Gastroesophageal sphincter (tissue), 3 donors: ENCODE data around the gene STPG4.

Source experiments
- CTCF ChIP-seq, 4 experiments: fragments of 200-600 bp in 2 of 4; fragments of 450-650 bp in 2 of 4; sonication (generic) in 1 of 4; IDR thresholded peaks; one replicate each; pipeline ENCODE4 v1.5.1; 2017 to 2019; ENCODE audit warnings: antibody characterized with exemption in 4 of 4, mild to moderate bottlenecking in 2 of 4, moderate library complexity in 2 of 4
- POLR2A ChIP-seq, 2 donors: fragments of 450-650 bp; IDR thresholded peaks; one replicate each; pipeline ENCODE4 v1.6.1; 2017; ENCODE audit warnings: antibody characterized with exemption in 2 of 2, mild to moderate bottlenecking in 2 of 2, moderate library complexity in 1 of 2
- POLR2AphosphoS5 ChIP-seq: sonication (generic); formaldehyde crosslinking; IDR thresholded peaks from one replicate; pipeline ENCODE4 v1.6.1; 2017; ENCODE audit warnings: antibody characterized with exemption

GRCh38 chr2:47054868-47055267 is 100.2 kb downstream of the STPG4 start:
- TF ChIP-seq POLR2A (IDR thresholded peaks at IDR 0.05) (no peak), POLR2AphosphoS5 (no peak), CTCF (IDR thresholded peaks at IDR 0.05) (no peak)
